Mesodermal cell (in vitro differentiated cells): Measurements from ENCODE around the gene MORN1.

Source experiments
- H3K27ac ChIP-seq: 2 replicates; pipeline ENCODE4 v1.7.0; 2013; ENCODE audit warnings: mild to moderate bottlenecking, low read depth, low read length, moderate library complexity; ENCODE audit not compliant: severe bottlenecking
- H3K36me3 ChIP-seq: 2 replicates; pipeline ENCODE4 v1.7.1; 2013; ENCODE audit warnings: mild to moderate bottlenecking, low read length, moderate library complexity; ENCODE audit not compliant: control insufficient read depth, insufficient read depth
- H3K4me1 ChIP-seq: one replicate; pipeline ENCODE4 v1.7.1; 2013; ENCODE audit warnings: mild to moderate bottlenecking, low read length; ENCODE audit not compliant: insufficient read depth, control insufficient read depth, poor library complexity, severe bottlenecking
- H3K4me3 ChIP-seq: 2 replicates; pipeline ENCODE4 v1.7.0; 2013; ENCODE audit warnings: low read length, control low read depth, mild to moderate bottlenecking; ENCODE audit not compliant: insufficient read depth, poor library complexity, severe bottlenecking; ENCODE audit errors: extremely low read depth
- H3K9me3 ChIP-seq: 2 replicates; pipeline ENCODE4 v1.7.1; 2013; ENCODE audit warnings: mild to moderate bottlenecking, low read length, moderate library complexity; ENCODE audit not compliant: control insufficient read depth
- WGBS, 2 experiments: methylation state at CpG; one replicate each; pipeline ENCODE4 v1.1.5; 2013; ENCODE audit warnings: missing lambda C conversion rate in 2 of 2; ENCODE audit not compliant: insufficient coverage in 2 of 2; 5-methylcytosine and 5-hydroxymethylcytosine counted together

MORN1 gene

DNA sequence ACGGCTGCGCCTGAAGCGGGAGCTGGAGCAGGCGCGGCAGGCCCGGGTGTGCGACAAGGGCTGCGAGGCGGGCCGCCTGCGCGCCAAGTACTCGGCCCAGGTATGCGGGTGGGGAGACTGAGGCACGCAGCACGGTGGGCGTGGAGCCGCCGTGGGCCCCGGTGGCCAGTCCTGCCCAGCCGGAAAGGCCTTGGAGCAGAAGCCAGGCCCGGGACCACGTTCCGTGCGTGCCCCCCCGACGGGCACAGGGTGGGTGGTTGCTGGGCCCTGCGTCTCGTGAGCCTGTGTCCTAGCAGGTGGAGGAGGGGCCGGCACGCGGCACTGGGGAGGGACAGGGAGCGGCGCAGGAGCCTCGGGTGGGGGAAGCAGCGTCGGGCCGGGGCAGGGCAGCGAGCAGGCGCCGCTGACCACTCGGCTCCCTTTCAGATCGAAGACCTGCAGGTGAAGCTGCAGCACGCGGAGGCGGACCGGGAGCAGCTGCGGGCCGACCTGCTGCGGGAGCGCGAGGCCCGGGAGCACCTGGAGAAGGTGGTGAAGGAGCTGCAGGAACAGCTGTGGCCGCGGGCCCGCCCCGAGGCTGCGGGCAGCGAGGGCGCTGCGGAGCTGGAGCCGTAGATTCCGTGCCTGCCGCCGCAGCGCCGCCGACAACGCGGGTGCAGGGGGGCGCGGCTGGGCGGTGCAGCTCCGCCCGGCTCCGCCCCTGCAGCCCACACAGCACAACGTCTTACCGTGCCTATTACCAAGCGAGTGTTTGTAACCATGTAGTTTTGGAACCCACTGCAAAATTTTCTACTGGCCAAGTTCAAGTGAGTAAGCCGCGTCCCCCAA, 85.0 kb downstream of the MORN1 start:
- peak overlapping the region; percentile 23 for H3K27ac ChIP-seq

DNA sequence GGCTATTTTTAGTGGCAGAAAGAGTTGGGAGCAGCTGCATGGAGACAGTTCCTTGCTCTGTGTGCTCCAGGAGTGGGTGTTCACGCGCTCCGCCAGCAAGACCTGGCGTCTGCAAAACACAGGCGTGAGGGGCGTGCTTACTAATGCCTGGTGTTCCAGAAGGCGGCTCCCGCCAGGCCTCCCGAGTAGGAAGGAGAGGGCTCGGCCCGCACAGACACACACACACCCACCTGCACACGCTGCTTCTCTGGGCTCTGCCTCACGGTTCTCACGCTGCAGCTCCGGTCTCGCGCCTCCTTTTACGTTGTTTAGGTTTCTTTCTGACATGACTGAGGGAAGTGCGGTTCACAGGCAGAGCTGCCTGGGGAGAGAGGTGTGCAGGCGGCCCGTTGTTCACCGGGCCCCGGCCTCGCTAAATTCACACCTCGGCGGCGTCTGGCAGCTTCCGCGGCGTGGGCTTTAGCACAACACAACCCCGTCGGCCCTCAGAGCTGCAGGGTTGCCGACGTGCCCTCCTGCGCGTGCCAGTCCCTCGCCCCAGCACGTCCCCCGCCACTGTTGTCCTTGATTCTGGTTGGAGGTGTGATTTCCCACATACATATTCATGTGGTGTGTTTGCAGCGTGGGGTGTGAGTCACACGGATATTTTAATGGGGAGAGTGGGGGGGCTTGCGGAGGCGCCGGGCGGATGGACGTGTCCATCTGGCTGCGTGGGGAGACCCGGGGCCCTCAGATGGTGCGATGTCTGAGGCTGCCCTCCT, 86.3 kb downstream of the MORN1 start:
- WGBS, 2 experiments = 94 to 95% methylated on average over 33 to 47 of the region's 49 CpGs
- no peaks in the 10 kb centered on the region for H3K9me3 ChIP-seq
- peaks cover under 1% of the 10 kb centered on the region for H3K4me1 ChIP-seq
- no peak overlapping the region for H3K27ac ChIP-seq
- no peak overlapping the region for H3K4me3 ChIP-seq
- H3K36me3 ChIP-seq = peaks cover 77% of the 10 kb centered on the region

More for the DNA sequence above, 85.0 kb downstream of the MORN1 start:
- WGBS, 2 experiments = 94% methylated on average over 74 to 77 of the region's 81 CpGs
- H3K4me1 ChIP-seq = peaks cover 5% of the 10 kb centered on the region
- H3K4me3 ChIP-seq = no peak overlapping the region
- peaks cover 81% of the 10 kb centered on the region for H3K36me3 ChIP-seq
- H3K9me3 ChIP-seq = no peaks in the 10 kb centered on the region

- 96 to 98% methylated on average over 19 to 22 of the region's 22 CpGs for WGBS, 2 experiments
- no peaks in the 10 kb centered on the region for H3K9me3 ChIP-seq
- H3K36me3 ChIP-seq = peaks cover 77% of the 10 kb centered on the region
- no peak overlapping the region for H3K27ac ChIP-seq
- peaks cover 8% of the 10 kb centered on the region for H3K4me1 ChIP-seq
- no peak overlapping the region for H3K4me3 ChIP-seq
Observed at GRCh38 chr1:2304282-2304681, 87.1 kb downstream of the MORN1 start.

GRCh38 chr1:2303781-2304180, 87.6 kb downstream of the MORN1 start:
- no peaks in the 10 kb centered on the region for H3K9me3 ChIP-seq
- no peak overlapping the region for H3K4me3 ChIP-seq
- H3K27ac ChIP-seq = no peak overlapping the region
- WGBS, 2 experiments = 96 to 97% methylated on average over 19 to 20 of the region's 26 CpGs
- peaks cover 72% of the 10 kb centered on the region for H3K36me3 ChIP-seq
- H3K4me1 ChIP-seq = peaks cover 8% of the 10 kb centered on the region

DNA sequence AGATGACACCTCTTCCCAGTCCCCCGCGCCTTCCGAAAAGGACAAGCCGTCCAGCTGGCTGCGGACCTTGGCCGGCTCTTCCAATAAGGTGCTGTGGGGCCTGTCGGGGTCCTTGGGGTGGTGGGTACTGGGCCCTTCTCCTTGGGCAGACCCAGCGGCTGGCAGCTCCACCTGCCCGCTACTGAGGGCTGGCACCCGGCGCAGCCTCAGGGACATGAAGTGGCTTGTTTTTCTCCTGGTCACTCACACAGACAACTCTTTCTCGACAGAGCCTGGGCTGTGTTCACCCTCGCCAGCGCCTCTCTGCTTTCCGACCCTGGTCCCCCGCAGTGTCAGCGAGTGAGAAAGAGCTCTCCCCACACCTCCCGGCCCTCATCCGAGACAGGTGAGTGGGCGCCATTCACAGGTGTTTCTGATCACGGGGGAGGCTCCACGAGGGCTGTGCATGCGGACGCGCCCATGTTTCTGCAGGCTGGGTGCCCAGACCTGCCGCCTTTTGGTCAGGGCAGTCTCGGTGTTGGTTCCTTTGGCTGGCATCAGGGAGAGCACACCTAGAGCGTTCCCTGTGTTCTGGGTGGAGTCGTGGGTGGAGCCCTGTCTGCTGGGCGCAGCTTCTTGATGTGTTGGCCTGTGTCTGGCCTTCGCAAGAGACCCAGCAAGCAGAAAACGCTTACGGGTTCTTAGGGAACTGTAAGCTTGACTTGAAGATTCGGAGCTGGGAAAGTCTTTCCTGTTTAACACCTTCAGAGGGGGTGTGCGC, 88.2 kb downstream of the MORN1 start:
- 95% methylated on average over 33 to 34 of the region's 35 CpGs for WGBS, 2 experiments
- Histone ChIP-seq H3K4me1 (peaks cover 8% of the 10 kb centered on the region), H3K9me3 (no peaks in the 10 kb centered on the region), H3K27ac (no peak overlapping the region), H3K36me3 (peaks cover 67% of the 10 kb centered on the region), H3K4me3 (no peak overlapping the region)

DNA sequence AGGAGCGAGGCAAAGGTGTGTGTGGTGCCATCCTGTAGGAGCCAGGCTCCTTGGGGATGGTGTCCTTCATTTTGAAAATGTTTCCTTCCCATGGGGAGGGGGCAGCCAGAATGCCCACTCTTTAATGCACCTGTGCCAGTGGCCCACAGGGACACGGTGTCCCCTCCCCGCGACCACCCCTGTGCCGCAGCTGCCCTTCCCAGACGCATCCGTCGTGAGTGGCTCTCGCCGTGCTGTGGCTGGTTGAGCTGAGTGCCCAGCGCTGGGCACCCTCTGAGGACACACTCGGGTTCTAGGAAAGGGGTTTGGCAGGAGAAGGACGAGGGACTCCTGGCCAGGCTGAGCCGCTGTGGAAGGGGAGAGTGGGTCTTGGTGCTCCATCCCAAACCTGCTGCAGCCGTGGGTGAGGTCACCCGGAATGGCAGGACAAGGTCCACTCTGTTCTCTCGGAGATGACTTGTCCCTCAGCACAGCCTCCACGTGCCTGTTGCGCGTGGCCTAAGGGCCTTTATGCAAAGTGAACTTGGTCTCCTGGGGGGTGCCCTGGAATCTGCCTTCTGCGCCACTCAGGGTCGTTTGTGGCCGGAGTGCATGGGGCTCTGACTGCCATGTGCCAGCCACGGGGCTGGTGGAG, 88.9 kb downstream of the MORN1 start:
- no peak overlapping the region for H3K27ac ChIP-seq
- H3K4me3 ChIP-seq = no peak overlapping the region
- H3K36me3 ChIP-seq = peaks cover 65% of the 10 kb centered on the region
- H3K9me3 ChIP-seq = no peaks in the 10 kb centered on the region
- peaks cover 8% of the 10 kb centered on the region for H3K4me1 ChIP-seq
- WGBS, 2 experiments = 96 to 97% methylated on average over 24 of the region's 24 CpGs

- peaks cover 65% of the 10 kb centered on the region for H3K36me3 ChIP-seq
- H3K9me3 ChIP-seq = no peaks in the 10 kb centered on the region
- peaks cover 8% of the 10 kb centered on the region for H3K4me1 ChIP-seq
- H3K27ac ChIP-seq = no peak overlapping the region
- H3K4me3 ChIP-seq = no peak overlapping the region
- 97 to 99% methylated on average over 10 to 15 of the region's 17 CpGs for WGBS, 2 experiments
Observed at GRCh38 chr1:2301607-2302291, 89.6 kb downstream of the MORN1 start.

DNA sequence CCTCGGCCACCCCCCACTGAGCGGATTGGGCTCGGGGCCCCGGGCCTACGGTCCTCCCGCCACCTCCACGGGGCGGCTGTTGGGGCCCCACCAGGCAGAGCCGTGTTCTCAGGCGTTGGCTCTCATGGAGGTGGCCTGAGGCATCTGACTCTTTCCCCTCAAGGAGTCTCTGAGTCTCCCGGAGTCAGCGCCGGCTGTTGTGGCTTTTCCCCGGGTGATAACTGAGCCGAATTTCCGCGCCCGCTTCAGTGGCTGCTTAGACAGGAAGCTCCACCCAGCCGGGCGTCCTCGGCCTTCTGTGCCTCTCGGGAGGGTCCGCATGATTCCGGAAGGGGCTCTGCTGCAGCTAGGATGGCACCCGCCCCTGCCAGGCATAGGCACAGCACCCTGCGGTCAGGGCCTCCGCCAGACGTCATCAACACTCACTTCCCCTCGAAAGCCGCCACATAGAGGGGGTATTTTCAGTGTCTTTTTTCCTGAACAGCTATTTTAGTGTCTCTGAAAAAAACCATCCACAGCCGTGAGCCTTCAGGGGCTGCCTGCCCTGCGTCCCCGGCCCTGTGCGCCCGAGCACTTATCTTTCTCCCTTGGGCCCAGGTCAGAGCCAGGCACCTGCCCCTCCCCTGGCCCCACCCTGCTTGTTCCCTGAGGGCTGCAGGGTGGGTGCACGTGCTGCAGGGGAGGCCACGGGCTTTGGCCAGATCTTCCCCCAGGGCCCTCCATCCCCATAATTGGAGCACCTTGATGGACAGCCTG, 90.3 kb downstream of the MORN1 start:
- no peaks in the 10 kb centered on the region for H3K9me3 ChIP-seq
- no peak overlapping the region for H3K4me3 ChIP-seq
- peaks cover 8% of the 10 kb centered on the region for H3K4me1 ChIP-seq
- H3K27ac ChIP-seq = no peak overlapping the region
- WGBS, 2 experiments = 90 to 95% methylated on average over 31 to 37 of the region's 37 CpGs
- H3K36me3 ChIP-seq = peaks cover 66% of the 10 kb centered on the region

GRCh38 chr1:2300004-2300771, 91.2 kb downstream of the MORN1 start:
- 82 to 90% methylated on average over 30 of the region's 32 CpGs for WGBS, 2 experiments
- H3K36me3 ChIP-seq = peaks cover 66% of the 10 kb centered on the region
- no peak overlapping the region for H3K4me3 ChIP-seq
- H3K4me1 ChIP-seq = peaks cover 8% of the 10 kb centered on the region
- no peaks in the 10 kb centered on the region for H3K9me3 ChIP-seq
- H3K27ac ChIP-seq = no peak overlapping the region
